K562 (cell line): ENCODE measurements around the gene DIP2B. TPM values are rescaled to one million over a fixed set of nuclear protein-coding genes. Genes with fewer than 3 reads are reported as not detected.

Experiments
- ATAC-seq: fragments of 200-7000 bp; cut with Tn5 transposase; 3 replicates; pipeline ENCODE4 v1.9.1; 2020; ENCODE audit warnings: moderate library complexity
- BruUV-seq: library from RNA; stranded (reverse); fragments of 400-500 nt; replicated peaks from 2 replicates; lab custom pipeline; 2021; lab: Mats Ljungman, UMichigan
- CTCF ChIA-PET: fragments of 300-600 bp; formaldehyde crosslinking; extraction: SDS; loops from one replicate; lab custom pipeline; 2021; ENCODE audit warnings: low intra/inter-chr PET ratio; lab: Yijun Ruan, JAX
- POLR2A ChIA-PET: fragments of 300-600, 350-650 bp; sonication (Branson Sonifier 250); formaldehyde crosslinking; extraction: SDS; loops from one replicate; lab custom pipeline; 2021; ENCODE audit warnings: antibody characterized with exemption, inconsistent platforms; lab: Yijun Ruan, JAX
- DNase-seq, 4 experiments: peaks; one replicate each; pipeline versions ENCODE4 v3.0.0 to v3.0.0-alpha.2; 2011 to 2018; ENCODE audit warnings: low spot score in 3 of 4, mixed read lengths in 3 of 4; ENCODE audit errors: extremely low read depth in 1 of 4
- FAIRE-seq: peaks from 2 replicates; lab custom pipeline; 2011; peaks lifted over from hg19 to GRCh38; lab: Jason Lieb, UNC
- H2AFZ ChIP-seq: 2 replicates; pipeline ENCODE4 v1.6.0; 2011; ENCODE audit warnings: low read depth, low read length, control low read depth, inconsistent platforms
- H3K27ac ChIP-seq: fragments of 200-600 bp; 3 replicates; pipeline ENCODE4 v1.8.0; 2011; ENCODE audit warnings: low read depth, mild to moderate bottlenecking, control low read depth, inconsistent platforms, low read length, moderate library complexity, mixed read lengths; ENCODE audit errors: extremely low read depth
- H3K27me3 ChIP-seq, 2 experiments: fragments of 300-600 bp in 1 of 2; 2 replicates in 1 of 2; 3 replicates in 1 of 2; pipeline versions ENCODE4 v1.6.0 to v1.8.0; 2011; ENCODE audit warnings: inconsistent platforms in 2 of 2, low read length in 2 of 2, mild to moderate bottlenecking in 1 of 2, mixed read lengths in 1 of 2, moderate library complexity in 1 of 2; ENCODE audit not compliant: control insufficient read depth in 2 of 2, insufficient read depth in 2 of 2
- H3K36me3 ChIP-seq: fragments of 300-600 bp; 3 replicates; pipeline ENCODE4 v1.8.0; 2011; ENCODE audit warnings: mild to moderate bottlenecking, low read length, inconsistent platforms; ENCODE audit not compliant: control insufficient read depth, insufficient read depth
- H3K4me1 ChIP-seq, 2 experiments: fragments of 200-600 bp in 1 of 2; replicated peaks in 1 of 2; 2 replicates in 1 of 2; 3 replicates in 1 of 2; pipeline versions ENCODE4 v1.5.1 to v1.8.0; 2011; ENCODE audit warnings: inconsistent platforms in 2 of 2, low read length in 2 of 2, mild to moderate bottlenecking in 1 of 2, mixed read lengths in 1 of 2, moderate library complexity in 1 of 2; ENCODE audit not compliant: control insufficient read depth in 2 of 2, insufficient read depth in 2 of 2
- H3K4me2 ChIP-seq: 2 replicates; pipeline ENCODE4 v1.6.1; 2011; ENCODE audit warnings: low read length, control low read depth, inconsistent platforms, mixed read lengths; ENCODE audit not compliant: insufficient read depth
- H3K4me3 ChIP-seq: fragments of 200-600 bp; sonication (generic), shearing (Covaris generic); 2 replicates; pipeline ENCODE4 v1.5.1; 2016; ENCODE audit warnings: control low read depth, inconsistent platforms
- H3K79me2 ChIP-seq: fragments of 200-600 bp; 3 replicates; pipeline ENCODE4 v1.8.0; 2011; ENCODE audit warnings: low read length, inconsistent platforms; ENCODE audit not compliant: control insufficient read depth, insufficient read depth
- H3K9ac ChIP-seq, 2 experiments: 2 replicates each; pipeline versions ENCODE4 v1.6.0 to v1.6.1; 2011; ENCODE audit warnings: low read depth in 2 of 2, low read length in 2 of 2, control low read depth in 1 of 2, inconsistent platforms in 1 of 2, mild to moderate bottlenecking in 1 of 2, mixed read lengths in 1 of 2; ENCODE audit not compliant: insufficient read depth in 1 of 2
- H3K9me1 ChIP-seq: one replicate; pipeline ENCODE4 v1.6.0; 2011; ENCODE audit warnings: inconsistent platforms, mild to moderate bottlenecking, low read length, moderate library complexity; ENCODE audit not compliant: control insufficient read depth, insufficient read depth
- H3K9me3 ChIP-seq: replicated peaks from 2 replicates; pipeline ENCODE4 v1.5.1; 2011; ENCODE audit warnings: low read depth, low read length, inconsistent platforms; ENCODE audit not compliant: control insufficient read depth, insufficient read depth
- H4K20me1 ChIP-seq: replicated peaks from 2 replicates; pipeline ENCODE4 v1.6.1; 2011; ENCODE audit warnings: low read length, inconsistent platforms, mixed read lengths; ENCODE audit not compliant: control insufficient read depth, insufficient read depth
- AFF1 ChIP-seq, 2 experiments: fragments of 450-650 bp; IDR thresholded peaks; 2 replicates each; pipeline ENCODE4 v1.6.1; 2018; ENCODE audit warnings: mild to moderate bottlenecking in 2 of 2, low read depth in 1 of 2; ENCODE audit not compliant: partially characterized antibody in 2 of 2
- CEBPB ChIP-seq: fragments of 450-650 bp; IDR thresholded peaks from 2 replicates; pipeline ENCODE4 v1.6.1; 2016; ENCODE audit warnings: missing genetic modification characterization, missing compliant biosample characterization
- GTF3C2 ChIP-seq: IDR thresholded peaks from 3 replicates; pipeline ENCODE4 v1.6.1; 2011; ENCODE audit warnings: borderline replicate concordance, mild to moderate bottlenecking, moderate library complexity; ENCODE audit not compliant: insufficient read length; ENCODE audit errors: extremely low read depth
- MCM5 ChIP-seq: fragments of 450-650 bp; IDR thresholded peaks from 2 replicates; pipeline ENCODE4 v1.6.1; 2016; ENCODE audit warnings: low read depth
- ZNF609 ChIP-seq: sonication (generic); formaldehyde crosslinking; IDR thresholded peaks from 2 replicates; pipeline ENCODE4 v1.8.1; 2023; ENCODE audit warnings: missing genetic modification reagents, mild to moderate bottlenecking, borderline replicate concordance
- WGBS: fragments of 100-300 bp; shearing (Covaris generic); methylation state at CpG from one replicate; pipeline ENCODE4 v1.1.6; 2016; ENCODE audit warnings: low coverage, mixed read lengths; ENCODE audit not compliant: insufficient coverage; ENCODE audit errors: missing lambda C conversion rate; 5-methylcytosine and 5-hydroxymethylcytosine counted together
- in situ Hi-C: fragments of 300-500 bp; cut with MboI; formaldehyde crosslinking; loops from 4 replicates; pipeline ENCODE4 v1.15.0; 2018; ENCODE audit warnings: inconsistent platforms, mixed read lengths
- intact Hi-C: fragments of 100-400 bp; cut with micrococcal nuclease; formaldehyde crosslinking; loops from 2 replicates; pipeline ENCODE4 v1.14.2; 2022
- polyA plus RNA-seq, 8 experiments: library from polyadenylated mRNA; depleted of rRNA in 4 of 8; stranded (reverse) in 5 of 8; unstranded in 3 of 8; fragments of >200 nt; fragmentation: Nextera tagmentation in 2 of 8; fragmentation: Illumina TruSeq in 1 of 8; extraction: Ambion mirVana in 2 of 8; extraction: Trizol in 1 of 8; gene quantifications; 2 replicates each; pipeline versions ENCODE4 v1.2.1 to v1.2.3, GENCODE V29; 2011 to 2014; ENCODE audit warnings: inconsistent platforms in 1 of 8, missing spikeins in 1 of 8
- total RNA-seq, 7 experiments: library from RNA; depleted of rRNA in 6 of 7; stranded (reverse); fragments of >200 nt in 6 of 7; fragmentation: Illumina TruSeq in 2 of 7; extraction: Trizol in 2 of 7; gene quantifications; 2 replicates each; pipeline versions ENCODE4 v1.2.1 to v1.2.3, GENCODE V29; 2011 to 2021; ENCODE audit warnings: low replicate concordance in 1 of 7

Gene DIP2B
- total and polyA plus RNA-seq, 9 of the 15 experiments (the other 6 are each of a cell fraction or from before 2014, with no cell fraction given): 4.6 to 26.1 (median 18.8) TPM

GRCh38 chr12:50609292-50609874, 104.6 kb downstream of the DIP2B start:
- H3K9me1 ChIP-seq: no peaks in the 10 kb centered on the region
- ChIA-PET POLR2A (interaction anchor here (0.6 to 1.3 kb wide), 3 partner anchors 10 to 93 kb away, joined by 3 read pairs; no protein-coding TSS in a partner anchor), CTCF (no interaction called here)
- intact Hi-C loops (no loop called here), in situ Hi-C loops (no loop called here)
- no peaks in the 10 kb centered on the region for H4K20me1 ChIP-seq
- ATAC-seq: no peak
- peaks cover 23% of the 10 kb centered on the region for H3K79me2 ChIP-seq
- no peaks in the 10 kb centered on the region for H3K27me3 ChIP-seq
- no peak overlapping the region for H2AFZ ChIP-seq
- WGBS: 23% methylated on average over 3 of the region's 3 CpGs
- no peak overlapping the region for H3K27ac ChIP-seq
- H3K4me1 ChIP-seq: peaks cover 0 to 34% of the 10 kb centered on the region in 2 experiments; a peak in 4 of 5 replicates
- no peak for DNase-seq
- H3K9ac ChIP-seq: no peak overlapping the region
- H3K4me3 ChIP-seq: no peak overlapping the region
- FAIRE-seq: no peak
- no peak overlapping the region for H3K4me2 ChIP-seq
- H3K9me3 ChIP-seq: no peaks in the 10 kb centered on the region
- BruUV-seq: no TSS peak
- peaks cover 7% of the 10 kb centered on the region; the same call in 1 of the 3 replicates for H3K36me3 ChIP-seq
- TF ChIP-seq MCM5 (no peak), CEBPB (peak; percentile 61), ZNF609 (CRISPR knock-in tag) (no peak), GTF3C2 (no peak), AFF1 (IDR thresholded peaks at IDR 0.05; ENCODE audit: low read depth in 1 of 2, partially characterized antibody in 2 of 2) (no peak)
